GM18907 (cell line): Measurements from ENCODE around the gene TBC1D22A.
A peak's percentile ranks its signal among the peaks of the same experiment; 100 is the strongest.

Source experiments
- ATAC-seq: cut with Tn5 transposase; IDR thresholded peaks from one replicate; pipeline ENCODE4 v1.9.1; 2021; ENCODE audit warnings: mild to moderate bottlenecking, moderate library complexity; ENCODE audit not compliant: unreplicated experiment

The TBC1D22A gene

DNA sequence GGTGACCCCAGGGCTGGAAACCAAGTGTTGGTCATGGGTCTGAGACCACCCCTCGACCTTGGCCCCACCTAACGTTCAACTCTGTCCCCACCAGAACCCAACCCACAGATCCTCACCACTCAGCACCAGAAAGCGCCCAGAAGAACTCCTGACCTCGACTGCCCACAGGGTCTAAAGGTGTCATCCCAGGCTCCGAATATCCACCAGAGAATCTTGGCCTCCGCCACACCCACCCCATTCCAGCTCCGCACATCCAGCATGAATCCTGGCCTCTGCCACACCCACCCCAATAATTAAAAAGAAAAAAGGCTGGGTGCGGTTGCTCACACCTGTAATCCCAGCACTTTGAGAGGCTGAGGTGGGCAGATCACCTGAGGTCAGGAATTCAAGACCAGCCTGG, 25.7 kb upstream of the TBC1D22A start:
- no peak for ATAC-seq

DNA sequence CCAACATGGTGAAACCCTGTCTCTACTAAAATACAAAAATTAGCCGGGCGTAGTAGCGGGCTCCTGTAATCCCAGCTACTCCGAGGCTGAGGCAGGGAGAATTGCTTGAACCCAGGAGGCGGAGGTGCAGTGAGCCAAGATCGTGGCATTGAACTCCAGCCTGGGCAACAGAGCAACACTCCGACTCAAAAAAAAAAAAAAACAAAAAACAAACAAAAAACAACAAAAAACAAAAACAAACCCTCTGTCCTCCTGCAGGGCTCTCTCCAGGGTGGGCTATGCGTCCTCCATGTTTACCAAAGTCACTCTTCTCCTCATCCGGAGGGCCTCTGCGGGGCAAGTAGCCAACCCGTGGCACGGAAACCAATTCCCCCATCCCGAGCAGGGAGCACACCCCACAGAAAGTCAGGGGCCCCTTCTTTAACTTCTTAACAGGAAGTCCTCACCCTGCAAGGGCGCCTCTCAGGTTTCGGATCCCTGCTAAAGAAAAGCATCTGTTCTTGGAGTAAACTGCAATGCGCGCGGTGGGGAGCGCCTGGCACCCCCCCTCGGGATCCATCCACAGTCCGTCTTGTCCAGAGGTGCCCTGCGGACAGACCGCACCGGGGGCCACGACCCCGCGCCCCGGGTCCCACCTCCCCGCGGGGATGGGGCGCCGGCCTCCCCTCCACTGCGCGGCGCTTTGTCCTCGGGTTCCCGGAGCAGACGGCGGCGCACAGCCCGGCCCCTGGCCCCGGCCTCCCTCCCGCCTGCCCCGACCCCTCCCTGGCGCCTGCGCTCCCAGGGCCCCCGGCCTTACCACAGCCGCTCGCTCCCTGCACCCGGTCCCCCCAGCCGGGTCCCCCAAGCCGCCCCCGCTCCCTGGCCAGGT, 25.1 kb upstream of the TBC1D22A start:
- ATAC-seq = peak; percentile 27

DNA sequence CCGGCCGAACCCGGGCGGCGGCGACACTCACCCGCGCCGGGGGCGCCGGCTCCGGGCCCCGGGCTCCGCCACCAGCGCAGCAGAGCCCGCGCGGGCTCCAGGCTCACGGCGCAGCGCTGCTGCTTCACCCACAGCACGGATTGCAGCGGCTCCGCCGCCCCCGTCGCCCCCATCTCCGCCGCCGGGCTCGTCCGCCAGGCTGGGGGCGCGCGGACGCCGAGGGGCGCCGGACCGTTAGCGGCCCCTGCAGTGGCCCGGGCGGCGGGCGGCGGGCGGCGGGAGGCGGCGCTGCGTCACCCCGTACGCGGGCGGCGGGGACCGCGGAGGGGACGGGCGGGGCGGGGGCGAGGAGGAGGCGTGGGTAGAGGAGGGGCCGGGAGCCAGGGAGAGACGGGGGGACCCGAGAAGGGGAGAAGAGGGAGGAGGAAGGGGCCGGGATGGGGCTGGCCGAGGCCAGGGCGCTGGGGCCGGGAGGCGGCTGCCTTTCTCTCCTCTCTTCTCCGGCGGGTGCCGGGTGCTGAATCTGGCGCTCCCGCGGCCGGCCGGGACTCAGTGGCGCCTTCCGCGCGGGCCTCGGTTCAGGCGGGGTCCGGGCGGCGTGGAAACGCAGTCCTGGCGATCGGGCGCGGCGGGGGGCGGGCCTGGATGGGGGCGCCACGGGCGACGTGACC, 24.3 kb upstream of the TBC1D22A start, which contains the start of gene CERK:
Gene CERK (minus strand): TSS at position 277 of the 671 bp plus-strand sequence. CDS start 104 bp downstream, at position 173.
- peak; percentile 43 for ATAC-seq

DNA sequence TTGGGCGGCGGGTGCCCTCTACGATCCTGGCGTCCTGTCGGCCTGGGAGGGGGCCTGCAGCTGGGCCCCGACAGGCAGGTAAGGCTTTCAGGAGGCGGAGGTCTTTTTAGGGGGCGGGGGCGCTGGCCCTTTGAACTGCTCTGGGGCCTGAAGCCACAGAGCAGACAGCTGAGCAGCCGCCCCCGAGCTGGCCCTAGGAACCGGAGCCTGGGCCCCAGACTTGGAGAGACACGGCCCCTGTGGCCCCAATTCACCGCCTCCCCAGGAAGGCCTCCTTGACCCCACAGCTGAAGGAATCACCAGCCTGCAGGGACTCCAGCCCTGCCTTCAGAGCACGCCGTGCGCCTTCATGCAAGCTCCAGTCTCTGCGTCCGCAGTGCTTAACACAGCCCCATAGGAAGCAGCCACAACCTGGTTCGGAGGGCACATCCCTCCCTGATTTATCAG, 23.8 kb upstream of the TBC1D22A start:
- ATAC-seq = no peak

DNA sequence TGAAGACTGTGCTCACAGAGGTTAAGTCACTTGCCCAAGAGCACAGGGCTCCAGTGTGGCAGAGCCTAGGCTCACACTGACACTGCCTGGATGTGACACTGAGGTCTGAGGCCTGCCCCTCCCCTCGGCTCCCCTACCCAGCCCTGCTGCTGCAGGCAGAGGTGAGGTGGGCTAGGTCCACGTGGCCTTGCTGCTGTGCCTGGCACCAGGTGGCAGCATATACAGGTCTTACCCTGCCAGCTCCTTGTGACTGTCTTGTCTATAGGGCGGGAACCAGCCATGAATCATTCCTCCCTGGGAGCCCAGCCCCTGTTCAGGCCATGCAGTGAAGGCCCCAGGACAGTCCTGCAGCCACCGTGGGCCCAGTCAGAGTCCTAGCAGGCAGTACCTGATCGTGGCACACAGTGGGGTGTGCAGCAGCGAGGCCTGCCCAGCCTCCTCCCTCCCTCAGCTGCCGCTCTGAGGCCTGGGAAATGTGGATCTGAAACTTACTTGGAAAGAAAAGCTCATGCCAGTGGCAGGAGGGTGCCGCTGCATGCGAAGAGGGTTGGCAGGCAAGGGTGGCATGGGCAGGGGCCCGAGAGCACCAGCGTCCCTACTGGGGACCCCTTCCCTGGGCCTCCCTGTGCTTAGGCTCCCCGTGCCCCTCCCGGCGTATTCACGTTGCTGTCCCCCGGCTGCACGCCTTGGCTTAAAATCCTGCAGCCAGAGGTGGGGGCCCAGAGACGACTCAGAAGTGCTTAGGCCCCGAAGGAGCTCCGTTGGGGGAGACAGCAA, 23.2 kb upstream of the TBC1D22A start:
- ATAC-seq = no peak

DNA sequence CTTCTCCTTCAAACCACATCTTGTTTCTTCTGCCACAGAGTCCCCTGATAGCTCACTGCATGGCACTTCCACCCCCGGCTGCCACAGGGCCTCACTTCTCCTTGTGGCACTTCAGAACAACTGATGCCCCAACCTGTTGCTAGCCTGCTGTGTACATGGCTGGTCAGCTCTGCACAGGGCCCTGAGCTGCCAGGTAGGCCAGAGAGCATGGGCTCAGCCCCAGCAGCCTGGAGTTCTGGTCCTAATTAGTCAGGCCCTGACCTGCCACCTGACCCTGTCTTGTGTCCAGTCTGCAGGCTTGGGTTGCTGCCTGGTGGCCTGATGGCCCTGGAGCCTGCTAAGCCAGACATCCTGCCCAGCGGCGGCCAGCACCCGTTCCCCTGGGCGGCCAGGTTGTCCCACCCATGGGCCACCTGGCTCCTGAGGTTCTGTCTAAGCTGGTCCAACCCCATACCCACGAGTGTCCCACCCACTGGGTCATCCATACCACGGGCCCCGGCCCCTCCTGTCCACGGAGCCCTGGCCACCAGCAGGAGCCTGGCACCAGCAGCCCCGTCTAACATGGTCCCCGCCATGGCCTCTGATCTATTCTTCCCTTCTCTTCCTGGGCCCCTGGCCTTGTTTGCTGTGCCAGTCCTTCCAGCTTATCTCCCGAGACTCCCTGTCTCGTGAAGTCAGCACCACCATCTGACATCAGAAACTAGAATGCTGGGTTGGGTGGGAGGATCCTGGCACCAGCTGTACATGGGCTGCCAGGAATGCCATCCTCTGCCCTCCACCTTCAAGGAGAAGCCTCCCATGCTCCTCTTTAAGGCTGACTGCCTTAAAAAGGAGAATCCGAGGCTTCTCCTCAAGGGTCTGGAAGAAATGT, 21.3 kb upstream of the TBC1D22A start:
- ATAC-seq = no peak

DNA sequence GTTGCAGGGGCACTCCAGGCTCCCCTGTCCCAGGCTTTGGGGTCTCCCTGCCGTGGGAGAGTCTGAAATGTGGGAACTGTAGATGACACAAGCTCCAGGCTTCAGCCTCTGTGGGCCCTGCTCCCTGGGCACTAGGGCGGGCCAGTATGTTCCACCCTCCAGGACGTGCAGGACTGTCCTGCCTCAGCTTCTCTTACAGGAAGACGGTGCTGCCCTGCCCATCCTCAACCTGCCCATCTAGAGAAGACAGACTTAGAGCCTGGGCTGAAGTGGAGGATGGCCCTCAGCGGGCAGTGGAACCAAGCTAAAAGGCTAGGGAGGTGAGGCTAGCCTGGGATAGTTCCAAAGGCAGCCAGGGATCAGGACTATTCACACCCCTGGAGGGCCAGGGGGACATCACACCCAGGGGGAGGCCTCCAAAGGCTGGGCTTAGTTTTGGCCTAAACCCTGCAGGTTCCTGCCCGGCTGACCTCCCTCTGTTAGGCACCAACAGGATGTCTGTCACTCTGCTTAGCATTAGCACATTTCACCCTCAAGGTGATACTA, 20.4 kb upstream of the TBC1D22A start:
- no peak for ATAC-seq

DNA sequence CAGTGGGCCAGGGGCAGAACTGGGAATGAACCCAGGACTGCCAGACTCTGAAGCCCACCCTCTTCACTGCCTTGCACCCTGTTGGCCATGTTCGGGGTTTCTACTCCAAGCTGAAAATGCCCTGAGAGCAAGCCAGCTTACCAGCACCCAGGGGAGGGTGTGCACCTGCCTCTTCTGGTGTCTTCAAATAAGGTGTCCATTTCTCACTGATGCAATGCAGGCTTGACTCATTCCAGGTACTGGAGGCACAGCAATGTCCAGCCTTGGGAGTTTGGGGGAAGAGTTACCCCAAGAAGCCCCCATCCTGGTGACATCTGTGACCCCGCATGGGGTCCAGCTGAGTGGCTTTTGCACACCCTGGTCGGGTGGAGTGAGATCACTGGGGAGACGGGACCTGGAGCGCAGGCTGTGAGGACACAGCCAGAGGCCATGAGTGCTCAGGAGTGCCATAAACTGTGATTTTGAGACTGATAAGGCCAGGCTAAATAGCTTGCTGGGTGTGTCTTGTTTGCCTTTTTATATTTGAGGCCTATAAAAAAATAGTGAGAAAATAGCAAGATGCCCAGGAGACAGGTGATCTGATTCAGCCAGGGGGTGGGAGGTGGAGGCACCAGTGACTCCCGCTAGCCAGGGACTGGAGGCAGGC, 19.8 kb upstream of the TBC1D22A start:
- ATAC-seq = no peak

DNA sequence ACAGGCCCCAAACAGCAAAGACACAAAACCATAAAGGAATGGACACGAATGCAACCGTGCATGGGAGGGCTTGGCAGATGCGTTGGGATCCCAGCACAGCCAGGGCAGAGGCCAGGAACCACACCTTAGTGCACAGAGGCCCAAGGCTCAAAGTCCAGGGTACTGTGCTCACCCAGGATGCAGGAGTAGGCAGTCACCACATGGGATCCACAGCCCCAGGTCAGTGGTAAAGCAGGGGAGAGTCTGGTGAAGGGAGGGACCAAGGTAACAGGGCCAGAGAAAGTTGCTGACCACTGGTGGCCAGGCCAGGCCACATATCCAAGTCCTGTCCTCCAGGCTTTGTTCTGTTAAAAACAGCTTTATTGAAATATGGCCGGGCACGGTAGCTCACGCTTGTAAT, 17.9 kb upstream of the TBC1D22A start:
- ATAC-seq = no peak

DNA sequence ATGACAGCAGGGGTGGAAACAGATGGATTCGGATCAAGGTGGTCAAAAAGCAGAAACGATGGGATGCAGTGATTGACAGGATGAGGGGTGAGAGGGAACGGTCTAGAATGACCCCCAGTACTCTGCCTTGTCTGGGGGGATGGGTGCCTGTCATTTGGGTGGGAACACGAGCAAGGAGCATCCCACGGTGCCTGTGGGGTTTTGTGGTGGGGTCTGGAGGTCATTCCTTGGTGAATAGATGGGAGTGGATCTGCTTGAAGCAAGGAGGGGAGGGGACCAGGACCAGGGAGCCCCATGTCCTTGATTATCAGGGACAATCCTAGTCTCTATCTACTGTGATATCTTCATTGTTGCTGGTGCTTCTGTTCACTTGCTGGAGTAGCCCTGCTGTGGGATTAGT, 16.3 kb upstream of the TBC1D22A start:
- no peak for ATAC-seq

DNA sequence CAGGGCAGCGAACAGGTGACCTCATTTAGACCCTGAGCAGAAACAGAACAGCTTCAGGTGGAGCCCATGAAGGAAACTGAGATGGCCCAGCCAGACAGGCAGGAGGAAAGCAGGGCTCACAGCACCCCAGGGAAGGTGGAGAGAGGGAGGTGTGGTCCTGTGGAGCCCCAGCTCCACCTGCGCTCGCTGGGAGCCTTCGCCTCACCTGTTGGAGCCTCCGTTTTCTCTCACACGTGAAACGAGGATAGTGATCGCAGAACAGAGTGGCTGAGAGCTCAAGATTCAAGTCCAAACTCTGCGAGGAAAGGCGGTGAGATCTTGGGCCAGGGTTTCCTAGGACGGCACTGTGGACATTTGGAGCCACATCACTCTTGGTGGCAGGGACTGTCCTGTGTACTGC, 15.8 kb upstream of the TBC1D22A start:
- no peak for ATAC-seq

DNA sequence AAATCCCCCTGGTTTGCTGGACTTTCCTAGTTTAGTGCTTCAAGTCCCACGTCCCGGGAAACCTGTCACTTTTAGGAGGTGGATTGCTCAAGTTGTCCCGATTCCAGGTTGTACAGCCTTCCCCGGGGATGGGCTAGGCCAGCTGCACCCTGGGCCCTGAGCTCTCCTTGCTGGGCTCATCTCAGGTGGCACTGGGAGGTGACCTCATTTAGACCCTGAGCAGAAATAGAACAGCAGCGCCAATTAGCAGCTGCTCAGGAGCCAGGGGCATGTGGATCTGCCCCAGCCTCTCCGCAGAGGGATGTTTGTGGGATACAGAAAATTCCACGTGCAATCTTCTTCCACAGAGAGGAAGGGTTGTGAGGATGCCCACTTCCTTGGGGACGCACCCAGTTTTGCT, 14.8 kb upstream of the TBC1D22A start:
- ATAC-seq = no peak

DNA sequence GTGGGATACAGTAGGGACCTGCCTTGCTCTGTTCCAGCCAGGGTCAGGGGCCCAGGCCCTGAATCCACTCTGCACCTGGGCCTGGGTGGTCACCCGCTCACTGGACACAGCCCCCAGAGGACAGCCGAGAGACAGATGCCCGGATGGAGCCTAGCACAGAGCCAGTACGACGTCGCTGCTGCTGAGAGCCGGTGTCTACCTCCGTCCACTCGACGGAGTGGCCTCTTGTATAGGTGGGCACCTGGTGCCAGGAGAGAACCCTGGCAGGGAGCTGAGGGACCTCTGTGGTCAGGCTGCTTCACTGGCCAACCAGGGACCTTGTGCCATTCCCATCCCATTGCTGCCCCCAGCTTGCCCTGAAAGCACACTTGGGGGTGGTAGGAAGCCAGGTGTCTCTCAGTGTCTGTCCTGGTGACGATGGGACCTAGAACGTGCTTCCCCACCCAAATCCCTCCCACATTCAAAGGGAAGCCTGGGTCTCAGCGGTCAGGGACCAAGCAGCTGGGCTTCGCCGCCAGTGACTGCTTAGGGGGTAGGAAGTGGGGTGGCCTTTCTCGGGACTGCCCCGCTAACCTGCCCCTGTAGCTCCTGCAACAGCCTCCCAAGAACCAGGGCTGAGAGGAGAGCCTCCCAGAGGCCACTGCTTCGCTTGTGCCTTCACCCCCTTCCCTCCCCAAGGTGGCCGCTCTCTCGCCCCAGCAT, 14.1 kb upstream of the TBC1D22A start:
- no peak for ATAC-seq

DNA sequence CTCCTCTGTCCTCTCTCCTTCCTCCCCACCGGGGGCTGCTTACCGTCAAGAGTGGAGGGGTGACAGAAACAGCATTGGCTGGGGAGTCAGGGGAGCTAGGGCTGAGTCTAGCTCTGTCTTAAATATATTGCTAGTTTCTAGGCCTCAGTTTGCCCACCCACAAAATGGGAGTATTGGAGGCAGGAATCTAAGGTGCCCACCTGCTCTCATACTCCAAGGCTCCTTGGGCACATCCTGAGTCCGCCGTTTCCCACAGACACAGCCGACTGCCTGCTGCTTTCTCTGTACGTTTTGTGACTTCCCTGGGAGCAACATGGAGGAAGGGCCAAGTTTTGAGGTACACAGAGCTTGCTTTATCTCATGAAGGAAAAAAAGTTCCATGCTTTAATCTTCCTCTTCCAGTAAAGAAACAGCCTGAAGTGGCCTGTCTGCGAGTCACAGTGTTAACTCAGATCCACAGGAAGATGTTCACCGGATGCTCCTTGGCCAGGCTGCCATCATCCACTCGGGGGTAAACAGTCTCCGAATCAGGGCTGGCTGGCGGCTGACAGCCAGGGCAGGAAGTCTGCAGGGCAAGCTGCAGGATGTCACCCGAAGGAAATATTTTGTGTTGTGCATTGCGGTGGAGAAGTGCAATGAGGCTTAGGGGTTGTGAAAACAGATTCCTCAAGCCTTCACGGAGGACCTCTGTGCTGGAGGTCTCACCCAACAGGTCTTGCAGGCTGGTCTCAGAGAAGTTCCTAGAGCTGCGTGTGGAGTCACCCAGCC, 13.4 kb upstream of the TBC1D22A start:
- ATAC-seq = no peak

DNA sequence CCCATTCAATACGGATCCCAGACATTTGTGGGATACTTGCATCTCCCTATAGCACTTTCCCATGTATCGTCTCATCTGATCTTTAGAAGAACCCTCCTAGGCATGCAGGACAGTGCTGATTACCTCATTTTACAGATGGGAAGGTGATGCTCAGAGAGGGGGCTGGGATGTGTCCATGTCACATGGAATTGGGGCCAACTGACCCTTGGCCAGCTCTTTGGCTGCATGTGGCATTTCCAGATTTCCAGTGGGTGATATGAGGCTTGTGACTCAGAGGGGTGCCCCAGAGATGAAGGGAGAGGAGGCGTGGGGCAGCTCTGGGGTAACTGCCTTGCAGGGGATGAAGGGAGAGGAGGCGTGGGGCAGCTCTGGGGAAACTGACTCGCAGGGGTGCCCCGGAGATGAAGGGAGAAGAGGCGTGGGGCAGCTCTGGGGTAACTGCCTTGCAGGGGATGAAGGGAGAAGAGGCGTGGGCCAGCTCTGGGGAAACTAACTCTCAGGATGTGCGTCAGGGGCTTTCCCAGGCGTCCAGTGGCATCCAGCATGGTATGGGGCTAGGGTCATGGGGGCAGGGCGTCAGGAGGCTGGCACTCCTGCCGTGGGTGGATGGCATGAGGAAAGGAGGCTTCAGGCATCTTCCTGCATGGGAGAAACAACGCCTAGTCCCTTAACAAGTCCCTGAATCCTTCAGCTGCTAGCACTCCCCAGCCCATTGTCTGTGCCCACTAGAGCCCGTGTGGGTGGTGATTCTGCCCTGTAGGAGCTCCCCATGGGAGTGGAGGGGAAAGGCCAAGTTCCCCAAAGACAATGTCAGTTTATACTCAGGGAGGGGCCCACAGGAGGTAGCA, 12.5 kb upstream of the TBC1D22A start:
- no peak for ATAC-seq

DNA sequence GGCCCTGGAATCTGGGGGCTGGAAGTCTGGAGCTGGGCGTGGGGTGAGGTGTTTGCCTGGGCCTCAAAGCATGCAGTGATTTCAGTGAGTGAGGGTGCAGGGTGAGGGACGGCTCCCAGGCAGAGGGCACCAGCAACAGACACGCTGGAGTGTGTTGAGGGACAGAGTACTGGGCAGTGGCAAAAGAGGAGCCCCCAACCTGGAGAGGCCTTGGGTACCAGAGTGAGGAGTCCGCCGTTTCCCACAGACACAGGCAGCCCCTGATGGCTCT, 12.0 kb upstream of the TBC1D22A start:
- ATAC-seq = no peak

DNA sequence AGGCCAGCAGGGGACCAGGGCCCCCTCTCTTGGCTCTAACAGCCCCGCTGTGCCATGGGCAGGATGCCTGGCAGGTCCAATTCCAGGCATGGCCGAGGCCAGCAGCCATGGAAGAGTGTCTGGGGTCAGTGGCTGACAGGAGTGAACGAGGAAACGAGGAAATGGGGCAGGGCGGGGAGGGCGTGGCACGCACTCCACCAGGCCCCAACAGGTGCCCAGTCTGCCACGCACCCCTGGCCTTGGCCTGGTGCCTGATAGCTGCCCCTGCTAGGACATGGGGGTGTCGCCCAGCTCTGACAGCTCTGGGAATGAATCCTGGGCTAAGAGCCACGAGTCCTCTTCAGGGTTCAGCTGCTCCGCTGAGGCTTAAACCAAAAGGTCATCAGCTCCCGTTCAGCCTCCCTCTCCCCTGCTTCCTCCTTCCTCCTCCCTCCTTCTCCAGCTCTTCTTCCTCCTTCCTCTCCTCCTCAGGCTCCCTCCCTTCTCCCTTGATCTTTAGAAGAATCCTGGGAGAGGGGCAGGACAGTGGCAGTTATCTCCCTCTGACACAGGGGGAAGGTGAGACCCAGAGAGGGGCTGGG, 11.5 kb upstream of the TBC1D22A start:
- no peak for ATAC-seq
